Activated gamma-delta T cell treated with Interleukin-2 at 50 U/mL for 16 hours (primary cell): ENCODE results near the gene ZNRF3.
"Not testable (repeated sequence)": the region's sequence is repeated elsewhere in the genome, so short reads cannot be mapped to it uniquely, and the experiment has no call there.

Experiments
- DNase-seq: peaks from one replicate; pipeline ENCODE4 v3.0.0-alpha.2; 2020

ZNRF3 gene

GRCh38 chr22:28908810-28909209 lies 25.4 kb downstream of the ZNRF3 start:
- not testable (repeated sequence) for DNase-seq

- no peak for DNase-seq
Observed at GRCh38 chr22:28909375-28909774, 26.0 kb downstream of the ZNRF3 start.

GRCh38 chr22:28910569-28911303 lies 27.4 kb downstream of the ZNRF3 start:
- no peak for DNase-seq

- DNase-seq = no peak
Observed at GRCh38 chr22:28911304-28911690, 27.9 kb downstream of the ZNRF3 start.

GRCh38 chr22:28911777-28912669 lies 28.7 kb downstream of the ZNRF3 start:
- DNase-seq = no peak

- DNase-seq = no peak
Observed at GRCh38 chr22:28914201-28914600, 30.8 kb downstream of the ZNRF3 start.

GRCh38 chr22:28915969-28916368 lies 32.6 kb downstream of the ZNRF3 start:
- DNase-seq = no peak

- no peak for DNase-seq
Observed at GRCh38 chr22:28917747-28918549, 34.6 kb downstream of the ZNRF3 start.

- DNase-seq = no peak
Observed at GRCh38 chr22:28918550-28919271, 35.3 kb downstream of the ZNRF3 start.

- DNase-seq = no peak
Observed at GRCh38 chr22:28920757-28921584, 37.6 kb downstream of the ZNRF3 start.

- no peak for DNase-seq
Observed at GRCh38 chr22:28921585-28921879, 38.2 kb downstream of the ZNRF3 start.

- no peak for DNase-seq
Observed at GRCh38 chr22:28922540-28923244, 39.3 kb downstream of the ZNRF3 start.

- no peak for DNase-seq
Observed at GRCh38 chr22:28923826-28924732, 40.7 kb downstream of the ZNRF3 start.

GRCh38 chr22:28925916-28926315 lies 42.5 kb downstream of the ZNRF3 start:
- no peak for DNase-seq

- no peak for DNase-seq
Observed at GRCh38 chr22:28927630-28928029, 44.3 kb downstream of the ZNRF3 start.

- no peak for DNase-seq
Observed at GRCh38 chr22:28929197-28929596, 45.8 kb downstream of the ZNRF3 start.

- no peak for DNase-seq
Observed at GRCh38 chr22:28930357-28931007, 47.1 kb downstream of the ZNRF3 start.

GRCh38 chr22:28931844-28932567 lies 48.6 kb downstream of the ZNRF3 start:
- no peak for DNase-seq

GRCh38 chr22:28933321-28933720 lies 49.9 kb downstream of the ZNRF3 start:
- DNase-seq = no peak
